Mesenchymal stem cell (in vitro differentiated cells and primary cell): ENCODE results near the gene AQP10.
"Not testable (repeated sequence)": the region's sequence is repeated elsewhere in the genome, so short reads cannot be mapped to it uniquely, and the experiment has no call there.

ENCODE experiments used
- DNase-seq: peaks from one replicate; pipeline ENCODE4 v3.0.0-alpha.2; 2013
- H2AFZ ChIP-seq: one replicate; pipeline ENCODE4 v1.6.1; 2013; ENCODE audit warnings: low read depth, mild to moderate bottlenecking, control low read depth, inconsistent platforms, low read length, moderate library complexity
- H2AK5ac ChIP-seq: 2 replicates; pipeline ENCODE4 v1.6.1; 2013; ENCODE audit warnings: low read length, moderate library complexity, mild to moderate bottlenecking, inconsistent platforms; ENCODE audit not compliant: severe bottlenecking
- H2BK120ac ChIP-seq: one replicate; pipeline ENCODE4 v1.6.1; 2013; ENCODE audit warnings: low read depth, mild to moderate bottlenecking, inconsistent platforms, low read length, moderate library complexity
- H2BK12ac ChIP-seq, 2 experiments: one replicate each; pipeline ENCODE4 v1.6.1; 2013; ENCODE audit warnings: inconsistent platforms in 2 of 2, low read length in 2 of 2, mild to moderate bottlenecking in 2 of 2, moderate library complexity in 2 of 2, control low read depth in 1 of 2
- H2BK15ac ChIP-seq: one replicate; pipeline ENCODE4 v1.6.1; 2013; ENCODE audit warnings: mild to moderate bottlenecking, low read depth, inconsistent platforms; ENCODE audit not compliant: poor library complexity, severe bottlenecking
- H2BK5ac ChIP-seq: 2 replicates; pipeline ENCODE4 v1.6.1; 2013; ENCODE audit warnings: low read depth, mild to moderate bottlenecking, low read length, control low read depth, inconsistent platforms; ENCODE audit not compliant: poor library complexity, severe bottlenecking
- H3K14ac ChIP-seq, 2 experiments: one replicate each; pipeline ENCODE4 v1.6.1; 2013; ENCODE audit warnings: inconsistent platforms in 2 of 2, low read length in 2 of 2, control low read depth in 1 of 2, mild to moderate bottlenecking in 1 of 2, moderate library complexity in 1 of 2
- H3K18ac ChIP-seq, 2 experiments: one replicate each; pipeline ENCODE4 v1.6.1; 2013; ENCODE audit warnings: inconsistent platforms in 2 of 2, low read length in 2 of 2, control low read depth in 1 of 2, low read depth in 1 of 2, mild to moderate bottlenecking in 1 of 2
- H3K23ac ChIP-seq, 2 experiments: one replicate each; pipeline ENCODE4 v1.6.1; 2013; ENCODE audit warnings: inconsistent platforms in 2 of 2, low read length in 2 of 2, mild to moderate bottlenecking in 2 of 2, moderate library complexity in 2 of 2, control low read depth in 1 of 2
- H3K27ac ChIP-seq: 2 replicates; pipeline ENCODE4 v1.5.1; 2013; ENCODE audit warnings: mild to moderate bottlenecking, moderate library complexity, low read length, control low read depth, inconsistent platforms; ENCODE audit not compliant: poor library complexity, severe bottlenecking
- H3K27me3 ChIP-seq, 2 experiments: 2 replicates each; pipeline versions ENCODE4 v1.6.1 to v1.7.0; 2013; ENCODE audit warnings: low read length in 2 of 2, mild to moderate bottlenecking in 2 of 2, moderate library complexity in 2 of 2, control low read depth in 1 of 2, inconsistent platforms in 1 of 2; ENCODE audit not compliant: control insufficient read depth in 1 of 2, insufficient read depth in 1 of 2
- H3K36me3 ChIP-seq, 2 experiments: 2 replicates each; pipeline versions ENCODE4 v1.6.1 to v1.7.0; 2013; ENCODE audit warnings: low read length in 2 of 2, control low read depth in 1 of 2, inconsistent platforms in 1 of 2, low read depth in 1 of 2, mild to moderate bottlenecking in 1 of 2; ENCODE audit not compliant: insufficient read depth in 2 of 2, control insufficient read depth in 1 of 2
- H3K4ac ChIP-seq, 2 experiments: one replicate each; pipeline ENCODE4 v1.6.1; 2013; ENCODE audit warnings: inconsistent platforms in 2 of 2, low read length in 2 of 2, mild to moderate bottlenecking in 2 of 2, moderate library complexity in 2 of 2, control low read depth in 1 of 2, low read depth in 1 of 2
- H3K4me1 ChIP-seq: 2 replicates; pipeline ENCODE4 v1.6.1; 2013; ENCODE audit warnings: low read depth, low read length, control low read depth; ENCODE audit not compliant: control insufficient read depth, insufficient read depth
- H3K4me2 ChIP-seq: 2 replicates; pipeline ENCODE4 v1.6.1; 2013; ENCODE audit warnings: low read length, mild to moderate bottlenecking, inconsistent platforms; ENCODE audit not compliant: poor library complexity, severe bottlenecking
- H3K4me3 ChIP-seq, 2 experiments: 2 replicates each; pipeline versions ENCODE4 v1.5.1 to v1.7.0; 2013; ENCODE audit warnings: low read length in 2 of 2, mild to moderate bottlenecking in 2 of 2, control low read depth in 1 of 2, low read depth in 1 of 2; ENCODE audit not compliant: insufficient read depth in 1 of 2
- H3K79me1 ChIP-seq: replicated peaks from 2 replicates; pipeline ENCODE4 v1.6.1; 2013; ENCODE audit warnings: mild to moderate bottlenecking, control low read depth, low read length, inconsistent platforms; ENCODE audit not compliant: poor library complexity, severe bottlenecking
- H3K9ac ChIP-seq: 2 replicates; pipeline ENCODE4 v1.7.0; 2013; ENCODE audit warnings: mild to moderate bottlenecking, low read length, moderate library complexity
- H3K9me3 ChIP-seq: 2 replicates; pipeline ENCODE4 v1.7.0; 2013; ENCODE audit warnings: mild to moderate bottlenecking, low read length; ENCODE audit not compliant: control insufficient read depth
- H4K8ac ChIP-seq: one replicate; pipeline ENCODE4 v1.6.1; 2013; ENCODE audit warnings: inconsistent platforms, mild to moderate bottlenecking, low read length, moderate library complexity
- H4K91ac ChIP-seq: one replicate; pipeline ENCODE4 v1.6.1; 2013; ENCODE audit warnings: mild to moderate bottlenecking, low read length, inconsistent platforms
- WGBS: methylation state at CpG from one replicate; pipeline ENCODE4 v1.1.7; 2013; ENCODE audit warnings: mixed read lengths; 5-methylcytosine and 5-hydroxymethylcytosine counted together

AQP10 gene

DNA sequence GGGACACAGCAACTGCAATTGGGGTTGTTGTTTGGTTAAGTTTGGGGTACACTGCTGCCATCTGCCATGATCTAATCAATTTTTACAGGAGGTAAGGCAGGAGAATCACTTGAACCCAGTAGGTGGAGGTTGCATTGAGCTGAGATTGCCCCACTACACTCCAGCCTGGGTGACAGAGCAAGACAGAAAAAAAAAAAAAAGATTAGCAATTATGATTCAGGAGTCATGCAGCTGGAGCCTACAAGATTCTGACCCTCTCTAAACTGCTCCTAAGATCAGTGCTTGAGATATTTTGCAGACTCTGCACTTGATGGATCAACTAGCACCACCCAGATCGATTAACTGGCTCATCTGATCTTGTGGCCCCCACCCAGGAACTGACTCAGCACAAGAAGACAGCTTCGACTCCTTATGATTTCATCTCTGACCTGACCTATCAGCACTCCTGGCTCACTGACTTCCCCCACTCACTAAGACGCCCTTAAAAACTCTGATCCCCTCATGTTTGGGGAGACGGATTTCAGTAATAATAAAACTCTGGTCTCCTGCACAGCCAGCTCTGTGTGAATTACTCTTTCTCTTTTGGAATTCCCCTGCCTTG, 13.1 kb upstream of the AQP10 start:
- not testable (repeated sequence) for H2BK5ac ChIP-seq, H3K4me1 ChIP-seq, H3K14ac ChIP-seq, H2BK120ac ChIP-seq, H3K36me3 ChIP-seq, H3K9ac ChIP-seq, H3K23ac ChIP-seq, H3K27me3 ChIP-seq, H3K4me2 ChIP-seq, H3K18ac ChIP-seq, H2AFZ ChIP-seq, H3K4me3 ChIP-seq, H3K9me3 ChIP-seq, H4K8ac ChIP-seq, H3K27ac ChIP-seq, H3K4ac ChIP-seq, H2AK5ac ChIP-seq, H3K79me1 ChIP-seq, H2BK15ac ChIP-seq, H2BK12ac ChIP-seq, H4K91ac ChIP-seq, DNase-seq
- WGBS: 76% methylated on average over 4 of the region's 4 CpGs

DNA sequence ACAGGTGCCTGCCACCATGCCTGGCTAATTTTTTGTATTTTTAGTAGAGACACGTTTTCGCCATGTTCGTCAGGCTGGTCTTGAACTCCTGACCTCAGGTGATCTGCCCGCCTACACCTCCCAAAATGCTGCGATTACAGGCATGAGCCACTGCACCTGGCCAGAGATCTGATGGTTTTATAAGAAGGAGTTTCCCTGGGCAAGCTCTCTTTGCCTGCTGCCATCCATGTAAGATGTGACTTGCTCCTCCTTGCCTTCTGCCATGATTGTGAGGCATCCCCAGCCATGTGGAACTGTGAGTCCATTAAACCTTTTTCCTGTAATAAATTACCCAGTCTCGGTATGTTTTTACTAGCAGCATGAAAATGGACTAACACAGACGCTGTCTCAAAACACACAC, 11.8 kb upstream of the AQP10 start:
- H3K4ac ChIP-seq, H2BK5ac ChIP-seq, H3K4me2 ChIP-seq, H3K4me1 ChIP-seq, H2BK12ac ChIP-seq, H3K27ac ChIP-seq, H3K79me1 ChIP-seq, H3K36me3 ChIP-seq, H2AFZ ChIP-seq, H3K14ac ChIP-seq, H4K91ac ChIP-seq, H2BK15ac ChIP-seq, H3K23ac ChIP-seq, H3K18ac ChIP-seq, DNase-seq, H2AK5ac ChIP-seq, H3K27me3 ChIP-seq, H2BK120ac ChIP-seq, H3K9ac ChIP-seq, H4K8ac ChIP-seq, H3K9me3 ChIP-seq, H3K4me3 ChIP-seq: not testable (repeated sequence)
- WGBS: 88% methylated on average over 6 of the region's 7 CpGs

DNA sequence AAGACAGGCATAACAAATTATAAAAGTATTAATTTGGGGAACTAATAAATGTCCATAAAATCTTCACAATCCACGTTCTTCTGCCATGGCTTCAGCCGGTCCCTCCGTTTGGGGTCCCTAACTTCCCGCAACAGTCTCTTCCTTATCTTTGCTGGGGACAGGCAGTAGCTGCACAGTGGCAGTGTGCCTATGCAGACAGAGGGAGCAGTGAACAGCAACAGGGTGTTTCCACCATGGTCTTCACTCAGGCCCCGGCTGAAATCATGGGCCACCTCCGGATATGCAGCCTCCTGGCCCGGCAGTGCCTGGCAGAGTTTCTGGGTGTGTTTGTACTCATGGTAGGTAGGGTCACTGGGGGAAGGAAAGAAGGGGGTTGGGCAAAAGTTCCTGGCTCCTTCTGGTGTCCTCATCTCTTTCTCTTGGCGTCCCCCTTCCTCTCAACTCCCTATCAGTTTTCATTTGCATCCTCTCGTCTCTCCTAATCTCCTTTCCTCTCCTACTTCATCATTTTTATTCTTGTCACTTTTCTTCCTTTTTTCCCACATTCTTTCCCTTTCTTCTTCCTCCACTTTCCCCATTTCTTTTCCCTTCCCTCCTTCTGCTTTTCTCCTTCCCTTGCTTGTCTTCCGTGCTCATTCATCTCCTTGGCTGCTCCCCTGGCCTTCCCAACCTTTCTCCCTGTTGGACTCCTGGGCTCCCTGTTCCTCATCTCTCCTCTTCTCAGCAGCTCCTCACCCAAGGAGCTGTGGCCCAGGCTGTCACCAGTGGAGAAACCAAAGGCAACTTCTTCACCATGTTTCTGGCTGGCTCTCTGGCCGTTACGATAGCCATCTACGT, 8.4 kb upstream of the AQP10 start:
- not testable (repeated sequence) for H2BK5ac ChIP-seq, H3K23ac ChIP-seq, H3K4me3 ChIP-seq, H2BK15ac ChIP-seq, H3K4me2 ChIP-seq, H3K36me3 ChIP-seq, H3K27me3 ChIP-seq, H2BK120ac ChIP-seq, H2BK12ac ChIP-seq, H3K9ac ChIP-seq, H4K91ac ChIP-seq, H3K27ac ChIP-seq, H4K8ac ChIP-seq, H3K14ac ChIP-seq, H3K4ac ChIP-seq, H3K79me1 ChIP-seq, H3K9me3 ChIP-seq, DNase-seq, H3K18ac ChIP-seq, H2AFZ ChIP-seq, H3K4me1 ChIP-seq, H2AK5ac ChIP-seq
- WGBS: 88% methylated on average over 10 of the region's 13 CpGs

DNA sequence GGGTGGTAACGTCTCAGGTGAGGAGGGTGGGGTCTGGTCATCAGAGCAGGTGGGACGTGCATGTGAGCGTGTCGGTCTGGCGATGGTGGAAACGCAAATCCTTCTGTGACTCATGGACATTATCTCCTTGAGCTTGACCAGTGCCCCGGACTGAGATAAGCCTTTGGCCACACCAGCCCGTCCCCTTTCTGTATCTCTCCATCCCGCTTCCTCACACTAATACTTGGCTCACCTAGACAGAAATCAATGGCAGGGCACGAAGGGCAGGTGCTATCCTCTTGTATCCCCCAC, 7.9 kb upstream of the AQP10 start:
- Histone ChIP-seq H3K27me3 (no peaks in the 10 kb centered on the region), H3K9me3 (peaks cover 10% of the 10 kb centered on the region), H3K23ac (no peak overlapping the region), H2AFZ (no peak overlapping the region), H2AK5ac (no peak overlapping the region), H3K79me1 (no peaks in the 10 kb centered on the region), H3K9ac (no peak overlapping the region), H2BK5ac (no peak overlapping the region), H4K91ac (no peak overlapping the region), H4K8ac (no peak overlapping the region), H3K36me3 (no peaks in the 10 kb centered on the region), H3K14ac (no peak overlapping the region), H3K4me2 (no peak overlapping the region), H3K4me1 (no peaks in the 10 kb centered on the region), H3K4me3 (no peak overlapping the region), H3K18ac (no peak overlapping the region), H2BK12ac (no peak overlapping the region), H2BK120ac (no peak overlapping the region), H3K4ac (no peak overlapping the region), H3K27ac (no peak overlapping the region), H2BK15ac (no peak overlapping the region)
- DNase-seq: no peak
- WGBS: 75% methylated on average over 8 of the region's 10 CpGs
